IMR-90 (cell line): ENCODE data around the gene LDLRAD3.

Source experiments
- BHLHE40 ChIP-seq: fragments of 150-350 bp; IDR thresholded peaks from 2 replicates; pipeline ENCODE4 v1.6.1; 2016; ENCODE audit warnings: mild to moderate bottlenecking, low read depth, low read length
- CEBPB ChIP-seq: IDR thresholded peaks from 2 replicates; pipeline ENCODE4 v1.6.1; 2012; ENCODE audit warnings: low read depth, low read length, improper control_type of control experiment
- CHD1 ChIP-seq: IDR thresholded peaks from 2 replicates; pipeline ENCODE4 v1.6.1; 2012; ENCODE audit warnings: low read depth, low read length, improper control_type of control experiment
- CTCF ChIP-seq: conservative IDR thresholded peaks from 2 replicates; pipeline ENCODE4 v1.5.1; 2012; ENCODE audit warnings: mild to moderate bottlenecking, low read depth, low read length, improper control_type of control experiment
- ELK1 ChIP-seq: fragments of 150-350 bp; IDR thresholded peaks from 2 replicates; pipeline ENCODE4 v1.6.1; 2016; ENCODE audit warnings: low read depth, mild to moderate bottlenecking, low read length, moderate library complexity, borderline replicate concordance
- FOS ChIP-seq: fragments of 150-350 bp; IDR thresholded peaks from 2 replicates; pipeline ENCODE4 v1.6.1; 2016; ENCODE audit warnings: low read depth, low read length
- MAFK ChIP-seq: IDR thresholded peaks from 2 replicates; pipeline ENCODE4 v1.6.1; 2012; ENCODE audit warnings: low read depth, low read length, improper control_type of control experiment
- MAZ ChIP-seq: IDR thresholded peaks from 2 replicates; pipeline ENCODE4 v1.6.1; 2012; ENCODE audit warnings: low read depth, mild to moderate bottlenecking, low read length, improper control_type of control experiment, moderate library complexity, borderline replicate concordance
- MXI1 ChIP-seq: IDR thresholded peaks from 2 replicates; pipeline ENCODE4 v1.6.1; 2012; ENCODE audit warnings: low read depth, mild to moderate bottlenecking, low read length, moderate library complexity, borderline replicate concordance
- POLR2A ChIP-seq: IDR thresholded peaks from 2 replicates; pipeline ENCODE4 v1.6.1; 2012; ENCODE audit warnings: mild to moderate bottlenecking, low read depth, low read length
- RAD21 ChIP-seq: IDR thresholded peaks from 2 replicates; pipeline ENCODE4 v1.6.1; 2012; ENCODE audit warnings: low read length, improper control_type of control experiment
- RFX5 ChIP-seq: IDR thresholded peaks from 2 replicates; pipeline ENCODE4 v1.8.0; 2012; ENCODE audit warnings: low read depth, mild to moderate bottlenecking, low read length, moderate library complexity
- SMC3 ChIP-seq: fragments of 150-350 bp; IDR thresholded peaks from 2 replicates; pipeline ENCODE4 v1.6.1; 2016; ENCODE audit warnings: low read depth, mild to moderate bottlenecking, antibody characterized with exemption, low read length, moderate library complexity
- USF2 ChIP-seq: fragments of 150-350 bp; IDR thresholded peaks from 2 replicates; pipeline ENCODE4 v1.6.1; 2017; ENCODE audit warnings: mild to moderate bottlenecking, antibody characterized with exemption, low read length, low read depth

GRCh38 chr11:36029616-36030015 lies 85.8 kb downstream of the LDLRAD3 start:
- TF ChIP-seq POLR2A: no peak
- TF ChIP-seq CTCF: no peak
- TF ChIP-seq RFX5: no peak
- no peak for TF ChIP-seq CHD1
- TF ChIP-seq CEBPB: no peak
- no peak for TF ChIP-seq SMC3
- no peak for TF ChIP-seq MXI1
- no peak for TF ChIP-seq MAZ
- TF ChIP-seq USF2: no peak
- no peak for TF ChIP-seq ELK1
- TF ChIP-seq MAFK: no peak
- TF ChIP-seq FOS: no peak
- TF ChIP-seq RAD21: no peak
- TF ChIP-seq BHLHE40: no peak
